A172 (cell line): ENCODE measurements around the gene CYP2E1. TPM values are rescaled to one million over a fixed set of nuclear protein-coding genes. Genes with fewer than 3 reads are reported as not detected.
"Not testable (repeated sequence)": the region's sequence is repeated elsewhere in the genome, so short reads cannot be mapped to it uniquely, and the experiment has no call there.

Experiments used
- DNase-seq: peaks from one replicate; pipeline ENCODE4 v3.0.0-alpha.2; 2015; ENCODE audit warnings: low spot score
- total RNA-seq: library from RNA; depleted of rRNA; stranded (reverse); fragments of >200 nt; shearing (Covaris generic); gene quantifications from 2 replicates; pipeline ENCODE4 v1.2.3, GENCODE V29; 2014

Gene CYP2E1
- total RNA-seq, 1 experiment from 2014 or later, result not detected

- no peak for DNase-seq
Measured at GRCh38 chr10:133528296-133528844, 1.2 kb downstream of the CYP2E1 start.

GRCh38 chr10:133528845-133529575, 1.8 kb downstream of the CYP2E1 start:
- no peak for DNase-seq

GRCh38 chr10:133529576-133529946, 2.4 kb downstream of the CYP2E1 start:
- DNase-seq, result no peak

- DNase-seq, result no peak
Measured at GRCh38 chr10:133530506-133530905, 3.3 kb downstream of the CYP2E1 start.

- no peak for DNase-seq
Measured at GRCh38 chr10:133532871-133533270, 5.7 kb downstream of the CYP2E1 start.

- DNase-seq, result no peak
Measured at GRCh38 chr10:133534417-133534816, 7.3 kb downstream of the CYP2E1 start.

GRCh38 chr10:133536198-133536597, 9.0 kb downstream of the CYP2E1 start:
- no peak for DNase-seq

- DNase-seq, result no peak
Measured at GRCh38 chr10:133537546-133538545, 10.7 kb downstream of the CYP2E1 start.

- not testable (repeated sequence) for DNase-seq
Measured at GRCh38 chr10:133541441-133541975, 14.3 kb downstream of the CYP2E1 start.

GRCh38 chr10:133544506-133544905, 17.3 kb downstream of the CYP2E1 start:
- no peak for DNase-seq

- DNase-seq, result no peak
Measured at GRCh38 chr10:133554600-133554999, 27.4 kb downstream of the CYP2E1 start.

- DNase-seq, result no peak
Measured at GRCh38 chr10:133555521-133555920, 28.4 kb downstream of the CYP2E1 start.

GRCh38 chr10:133557381-133557780, 30.2 kb downstream of the CYP2E1 start:
- no peak for DNase-seq

GRCh38 chr10:133559216-133559615, 32.1 kb downstream of the CYP2E1 start:
- DNase-seq, result no peak

- no peak for DNase-seq
Measured at GRCh38 chr10:133564816-133565215, 37.7 kb downstream of the CYP2E1 start.

GRCh38 chr10:133565441-133566294, 38.5 kb downstream of the CYP2E1 start, which contains the start of gene SYCE1:
SYCE1 (minus strand) TSS chr10:133565583; CDS start chr10:133565529, 54 bp downstream.
- no peak for DNase-seq

GRCh38 chr10:133567119-133567518, 40.0 kb downstream of the CYP2E1 start:
- no peak for DNase-seq

- no peak for DNase-seq
Measured at GRCh38 chr10:133567609-133568286, 40.6 kb downstream of the CYP2E1 start.

GRCh38 chr10:133568287-133568614, 41.1 kb downstream of the CYP2E1 start:
- no peak for DNase-seq

- not testable (repeated sequence) for DNase-seq
Measured at GRCh38 chr10:133568831-133569527, 41.8 kb downstream of the CYP2E1 start.
